GM23338 (cell line): Measurements from ENCODE around the gene PSMB5. TPM values are rescaled to one million over a fixed set of nuclear protein-coding genes. Genes with fewer than 3 reads are reported as not detected.

Experiments
- ATAC-seq: fragments of 200-7000 bp; cut with Tn5 transposase; 3 replicates; pipeline ENCODE4 v1.9.1; 2020
- DNase-seq: peaks from one replicate; pipeline ENCODE4 v3.0.0-alpha.2; 2015; ENCODE audit warnings: low spot score
- H2AFZ ChIP-seq: fragments of 200-600 bp; sonication (generic); 2 replicates; pipeline ENCODE4 v1.8.0; 2016; ENCODE audit warnings: antibody characterized with exemption, mild to moderate bottlenecking, moderate library complexity
- H3F3A ChIP-seq: fragments of 200-600 bp; sonication (generic); replicated peaks from 2 replicates; pipeline ENCODE4 v1.8.0; 2017; ENCODE audit warnings: antibody characterized with exemption, mixed run types, low read depth
- H3K27ac ChIP-seq: fragments of 200-600 bp; sonication (generic); 2 replicates; pipeline ENCODE4 v1.6.1; 2016; ENCODE audit warnings: low read depth
- H3K27me3 ChIP-seq: fragments of 200-600 bp; sonication (generic); 2 replicates; pipeline ENCODE4 v1.8.0; 2016; ENCODE audit warnings: mild to moderate bottlenecking, mixed run types, moderate library complexity; ENCODE audit not compliant: insufficient read depth
- H3K36me3 ChIP-seq: fragments of 200-600 bp; sonication (generic); 2 replicates; pipeline ENCODE4 v1.8.0; 2016; ENCODE audit warnings: mild to moderate bottlenecking; ENCODE audit not compliant: insufficient read depth
- H3K4me1 ChIP-seq: fragments of 200-600 bp; sonication (generic); 2 replicates; pipeline ENCODE4 v1.8.0; 2016; ENCODE audit warnings: mild to moderate bottlenecking, moderate library complexity; ENCODE audit not compliant: insufficient read depth
- H3K4me2 ChIP-seq: fragments of 200-600 bp; sonication (generic); 2 replicates; pipeline ENCODE4 v1.7.1; 2017; ENCODE audit warnings: mixed run types
- H3K4me3 ChIP-seq: fragments of 200-600 bp; sonication (generic); 2 replicates; pipeline ENCODE4 v1.6.1; 2016; ENCODE audit warnings: mixed run types
- H3K79me2 ChIP-seq: fragments of 200-600 bp; sonication (generic); replicated peaks from 2 replicates; pipeline ENCODE4 v1.8.0; 2017; ENCODE audit warnings: mild to moderate bottlenecking; ENCODE audit not compliant: insufficient read depth
- H3K9me2 ChIP-seq: fragments of 200-600 bp; sonication (generic); 2 replicates; pipeline ENCODE4 v1.8.0; 2017; ENCODE audit not compliant: insufficient read depth
- H4K20me1 ChIP-seq: fragments of 200-600 bp; sonication (generic); replicated peaks from 2 replicates; pipeline ENCODE4 v1.8.0; 2017; ENCODE audit warnings: mild to moderate bottlenecking; ENCODE audit not compliant: insufficient read depth
- H3K27ac Mint-ChIP-seq: 2 replicates; pipeline ENCODE4 v1.8.0; 2020; ENCODE audit warnings: inconsistent platforms, mild to moderate bottlenecking, moderate library complexity, mixed read lengths
- H3K27me3 Mint-ChIP-seq: 3 replicates; pipeline ENCODE4 v1.8.0; 2022; ENCODE audit warnings: low read depth, mild to moderate bottlenecking, moderate library complexity, mixed read lengths, inconsistent platforms; ENCODE audit not compliant: insufficient read depth, poor library complexity
- H3K36me3 Mint-ChIP-seq: 3 replicates; pipeline ENCODE4 v1.8.0; 2021; ENCODE audit warnings: low read depth, mild to moderate bottlenecking, inconsistent platforms, moderate library complexity, mixed read lengths
- H3K4me1 Mint-ChIP-seq: 3 replicates; pipeline ENCODE4 v1.8.0; 2020; ENCODE audit warnings: mild to moderate bottlenecking, inconsistent platforms, mixed read lengths
- H3K4me3 Mint-ChIP-seq: 3 replicates; pipeline ENCODE4 v1.8.0; 2021; ENCODE audit warnings: moderate library complexity, mild to moderate bottlenecking, inconsistent platforms, mixed read lengths
- H3K9me3 Mint-ChIP-seq: 3 replicates; pipeline ENCODE4 v1.8.0; 2020; ENCODE audit warnings: moderate library complexity, mild to moderate bottlenecking, inconsistent platforms, mixed read lengths
- EZH2 ChIP-seq: fragments of 200-600 bp; sonication (generic); IDR thresholded peaks from one replicate; pipeline ENCODE4 v1.8.0; 2017; ENCODE audit warnings: antibody characterized with exemption, mild to moderate bottlenecking, low read depth; ENCODE audit not compliant: unreplicated experiment
- JUNB ChIP-seq: IDR thresholded peaks from one replicate; pipeline ENCODE4 v1.6.1; 2016; ENCODE audit warnings: antibody characterized with exemption; ENCODE audit not compliant: unreplicated experiment
- NANOG ChIP-seq: IDR thresholded peaks from 2 replicates; pipeline ENCODE4 v1.6.1; 2016; ENCODE audit warnings: antibody characterized with exemption, borderline replicate concordance
- POLR2AphosphoS5 ChIP-seq: IDR thresholded peaks from 2 replicates; pipeline ENCODE4 v1.6.1; 2016; ENCODE audit warnings: antibody characterized with exemption, low read depth
- STAT1 ChIP-seq: IDR thresholded peaks from one replicate; pipeline ENCODE4 v1.6.1; 2016; ENCODE audit warnings: antibody characterized with exemption; ENCODE audit not compliant: unreplicated experiment
- polyA plus RNA-seq: library from polyadenylated mRNA; unstranded; fragments of >200 nt; fragmentation: Nextera tagmentation; extraction: Ambion mirVana; gene quantifications from 2 replicates; pipeline ENCODE4 v1.2.1, GENCODE V29; 2016
- total RNA-seq: library from RNA; depleted of rRNA; stranded (reverse); fragments of >200 nt; shearing (Covaris generic); gene quantifications from 2 replicates; pipeline ENCODE4 v1.2.3, GENCODE V29; 2014
- TF ChIP-seq, protein P1 (sequence below): fragments of 250-450 bp; sonication (Bioruptor Pico); IDR thresholded peaks from 2 replicates; pipeline ENCODE4 v1.5.0; 2020; ENCODE audit warnings: mild to moderate bottlenecking, moderate library complexity
- TF ChIP-seq, protein P2 (sequence below), 2 experiments: fragments of 200-600 bp in 1 of 2; sonication (generic) in 1 of 2; conservative IDR thresholded peaks; 2 replicates each; pipeline versions ENCODE4 v1.5.1 to v1.6.1; 2016 to 2017; ENCODE audit warnings: antibody characterized with exemption in 2 of 2, low read depth in 2 of 2, mild to moderate bottlenecking in 2 of 2, moderate library complexity in 1 of 2
- TF ChIP-seq, protein P3 (sequence below): IDR thresholded peaks from 2 replicates; pipeline ENCODE4 v1.6.1; 2016; ENCODE audit warnings: antibody characterized with exemption

The PSMB5 gene
- total and polyA plus RNA-seq, 2 experiments from 2014 or later: 265 to 341 TPM

DNA sequence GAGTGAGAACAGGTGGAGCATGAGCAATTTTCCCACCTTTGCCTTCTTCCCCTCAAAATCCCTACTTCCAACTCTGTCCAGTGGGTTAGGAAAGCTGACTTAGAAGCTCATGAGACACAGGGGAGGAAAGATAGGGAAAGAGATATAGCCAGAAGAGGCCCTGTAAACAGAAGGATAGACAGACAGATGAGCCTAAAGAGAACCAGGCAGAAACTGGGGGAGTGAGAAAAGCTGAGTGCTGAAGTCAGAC is 57.3 kb downstream of the PSMB5 start:
- H3K4me1 Mint-ChIP-seq: peaks cover 48% of the 10 kb centered on the region
- no peaks in the 10 kb centered on the region for H3K9me3 Mint-ChIP-seq
- H4K20me1 ChIP-seq: peaks cover 3% of the 10 kb centered on the region
- no peak for DNase-seq
- peak overlapping the region; percentile 68 for H3K4me2 ChIP-seq
- peaks cover 36% of the 10 kb centered on the region for H3K4me1 ChIP-seq
- H3K36me3 Mint-ChIP-seq: peaks cover 67% of the 10 kb centered on the region
- peak overlapping the region; percentile 96 for H3K27ac ChIP-seq
- peaks cover 19% of the 10 kb centered on the region for H3K27me3 ChIP-seq
- peaks cover 42% of the 10 kb centered on the region for H3F3A ChIP-seq
- no peak overlapping the region for H2AFZ ChIP-seq
- peaks cover 25% of the 10 kb centered on the region for H3K27me3 Mint-ChIP-seq
- no peak for ATAC-seq
- no peak for TF ChIP-seq JUNB
- TF ChIP-seq POLR2AphosphoS5: no peak
- no peak for TF ChIP-seq STAT1
- no peak for TF ChIP-seq EZH2
- H3K27ac Mint-ChIP-seq: peak overlapping the region; percentile 92
- peak overlapping the region; percentile 38 for H3K4me3 ChIP-seq
- peaks cover 47% of the 10 kb centered on the region for H3K79me2 ChIP-seq
- no peaks in the 10 kb centered on the region for H3K9me2 ChIP-seq
- H3K4me3 Mint-ChIP-seq: peak overlapping the region; percentile 69
- H3K36me3 ChIP-seq: peaks cover 33% of the 10 kb centered on the region

DNA sequence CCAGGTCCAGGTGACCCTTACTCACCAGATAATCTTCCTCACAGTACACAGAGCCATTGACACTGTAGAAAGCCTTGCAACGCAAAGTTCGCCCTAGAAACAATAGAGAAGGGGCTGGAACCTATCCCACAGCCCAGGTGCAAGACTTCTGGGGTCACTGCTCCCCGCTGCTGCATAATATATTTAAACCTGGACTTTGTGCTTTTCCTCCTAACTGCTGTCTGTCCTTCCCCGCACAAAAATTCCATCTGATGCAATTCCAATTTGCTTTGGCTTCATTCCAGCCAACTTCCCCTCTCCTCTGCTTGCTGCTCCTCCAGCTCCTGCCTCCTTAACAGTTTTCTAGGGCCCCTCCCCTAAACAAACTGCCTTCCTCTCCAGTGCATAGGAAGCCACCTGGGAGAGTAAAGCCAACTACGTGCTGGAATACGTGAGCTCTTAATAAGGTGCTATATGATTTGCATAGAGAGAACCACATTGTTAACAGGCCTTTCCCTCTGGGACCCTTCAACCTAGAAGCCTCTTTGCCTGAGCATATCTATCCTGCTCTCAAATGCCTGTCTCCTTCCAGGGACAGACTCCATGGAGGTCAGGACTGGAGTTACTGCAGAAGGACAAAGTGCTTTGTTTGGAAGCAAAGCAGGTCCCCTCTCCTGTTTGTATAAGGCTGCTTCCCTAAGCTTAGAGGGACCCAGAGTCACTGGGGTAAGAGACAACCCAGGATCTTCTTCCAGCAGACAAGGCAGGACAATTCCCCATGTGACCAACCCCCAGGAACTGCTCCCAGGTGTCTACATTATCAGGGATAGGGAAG is 57.9 kb downstream of the PSMB5 start:
- peaks cover 16% of the 10 kb centered on the region for H3K27me3 ChIP-seq
- peak overlapping the region; percentile 92 for H3K27ac Mint-ChIP-seq
- DNase-seq (peak; percentile 62), ATAC-seq (no peak)
- peak overlapping the region; percentile 96 for H3K27ac ChIP-seq
- peak overlapping the region; percentile 68 for H3K4me2 ChIP-seq
- H3K4me3 ChIP-seq: peak overlapping the region; percentile 38
- peaks cover 72% of the 10 kb centered on the region for H3K36me3 Mint-ChIP-seq
- no peak overlapping the region for H2AFZ ChIP-seq
- no peaks in the 10 kb centered on the region for H3K9me2 ChIP-seq
- peaks cover 36% of the 10 kb centered on the region for H3K4me1 ChIP-seq
- peak overlapping the region; percentile 69; the same call in 2 of the 3 replicates for H3K4me3 Mint-ChIP-seq
- H3K79me2 ChIP-seq: peaks cover 43% of the 10 kb centered on the region
- H3F3A ChIP-seq: peaks cover 42% of the 10 kb centered on the region
- no peaks in the 10 kb centered on the region for H3K9me3 Mint-ChIP-seq
- H3K27me3 Mint-ChIP-seq: peaks cover 22% of the 10 kb centered on the region
- peaks cover 36% of the 10 kb centered on the region for H3K36me3 ChIP-seq
- H3K4me1 Mint-ChIP-seq: peaks cover 48% of the 10 kb centered on the region
- H4K20me1 ChIP-seq: peaks cover 7% of the 10 kb centered on the region
- no peak for TF ChIP-seq EZH2
- TF ChIP-seq, protein P1, sequence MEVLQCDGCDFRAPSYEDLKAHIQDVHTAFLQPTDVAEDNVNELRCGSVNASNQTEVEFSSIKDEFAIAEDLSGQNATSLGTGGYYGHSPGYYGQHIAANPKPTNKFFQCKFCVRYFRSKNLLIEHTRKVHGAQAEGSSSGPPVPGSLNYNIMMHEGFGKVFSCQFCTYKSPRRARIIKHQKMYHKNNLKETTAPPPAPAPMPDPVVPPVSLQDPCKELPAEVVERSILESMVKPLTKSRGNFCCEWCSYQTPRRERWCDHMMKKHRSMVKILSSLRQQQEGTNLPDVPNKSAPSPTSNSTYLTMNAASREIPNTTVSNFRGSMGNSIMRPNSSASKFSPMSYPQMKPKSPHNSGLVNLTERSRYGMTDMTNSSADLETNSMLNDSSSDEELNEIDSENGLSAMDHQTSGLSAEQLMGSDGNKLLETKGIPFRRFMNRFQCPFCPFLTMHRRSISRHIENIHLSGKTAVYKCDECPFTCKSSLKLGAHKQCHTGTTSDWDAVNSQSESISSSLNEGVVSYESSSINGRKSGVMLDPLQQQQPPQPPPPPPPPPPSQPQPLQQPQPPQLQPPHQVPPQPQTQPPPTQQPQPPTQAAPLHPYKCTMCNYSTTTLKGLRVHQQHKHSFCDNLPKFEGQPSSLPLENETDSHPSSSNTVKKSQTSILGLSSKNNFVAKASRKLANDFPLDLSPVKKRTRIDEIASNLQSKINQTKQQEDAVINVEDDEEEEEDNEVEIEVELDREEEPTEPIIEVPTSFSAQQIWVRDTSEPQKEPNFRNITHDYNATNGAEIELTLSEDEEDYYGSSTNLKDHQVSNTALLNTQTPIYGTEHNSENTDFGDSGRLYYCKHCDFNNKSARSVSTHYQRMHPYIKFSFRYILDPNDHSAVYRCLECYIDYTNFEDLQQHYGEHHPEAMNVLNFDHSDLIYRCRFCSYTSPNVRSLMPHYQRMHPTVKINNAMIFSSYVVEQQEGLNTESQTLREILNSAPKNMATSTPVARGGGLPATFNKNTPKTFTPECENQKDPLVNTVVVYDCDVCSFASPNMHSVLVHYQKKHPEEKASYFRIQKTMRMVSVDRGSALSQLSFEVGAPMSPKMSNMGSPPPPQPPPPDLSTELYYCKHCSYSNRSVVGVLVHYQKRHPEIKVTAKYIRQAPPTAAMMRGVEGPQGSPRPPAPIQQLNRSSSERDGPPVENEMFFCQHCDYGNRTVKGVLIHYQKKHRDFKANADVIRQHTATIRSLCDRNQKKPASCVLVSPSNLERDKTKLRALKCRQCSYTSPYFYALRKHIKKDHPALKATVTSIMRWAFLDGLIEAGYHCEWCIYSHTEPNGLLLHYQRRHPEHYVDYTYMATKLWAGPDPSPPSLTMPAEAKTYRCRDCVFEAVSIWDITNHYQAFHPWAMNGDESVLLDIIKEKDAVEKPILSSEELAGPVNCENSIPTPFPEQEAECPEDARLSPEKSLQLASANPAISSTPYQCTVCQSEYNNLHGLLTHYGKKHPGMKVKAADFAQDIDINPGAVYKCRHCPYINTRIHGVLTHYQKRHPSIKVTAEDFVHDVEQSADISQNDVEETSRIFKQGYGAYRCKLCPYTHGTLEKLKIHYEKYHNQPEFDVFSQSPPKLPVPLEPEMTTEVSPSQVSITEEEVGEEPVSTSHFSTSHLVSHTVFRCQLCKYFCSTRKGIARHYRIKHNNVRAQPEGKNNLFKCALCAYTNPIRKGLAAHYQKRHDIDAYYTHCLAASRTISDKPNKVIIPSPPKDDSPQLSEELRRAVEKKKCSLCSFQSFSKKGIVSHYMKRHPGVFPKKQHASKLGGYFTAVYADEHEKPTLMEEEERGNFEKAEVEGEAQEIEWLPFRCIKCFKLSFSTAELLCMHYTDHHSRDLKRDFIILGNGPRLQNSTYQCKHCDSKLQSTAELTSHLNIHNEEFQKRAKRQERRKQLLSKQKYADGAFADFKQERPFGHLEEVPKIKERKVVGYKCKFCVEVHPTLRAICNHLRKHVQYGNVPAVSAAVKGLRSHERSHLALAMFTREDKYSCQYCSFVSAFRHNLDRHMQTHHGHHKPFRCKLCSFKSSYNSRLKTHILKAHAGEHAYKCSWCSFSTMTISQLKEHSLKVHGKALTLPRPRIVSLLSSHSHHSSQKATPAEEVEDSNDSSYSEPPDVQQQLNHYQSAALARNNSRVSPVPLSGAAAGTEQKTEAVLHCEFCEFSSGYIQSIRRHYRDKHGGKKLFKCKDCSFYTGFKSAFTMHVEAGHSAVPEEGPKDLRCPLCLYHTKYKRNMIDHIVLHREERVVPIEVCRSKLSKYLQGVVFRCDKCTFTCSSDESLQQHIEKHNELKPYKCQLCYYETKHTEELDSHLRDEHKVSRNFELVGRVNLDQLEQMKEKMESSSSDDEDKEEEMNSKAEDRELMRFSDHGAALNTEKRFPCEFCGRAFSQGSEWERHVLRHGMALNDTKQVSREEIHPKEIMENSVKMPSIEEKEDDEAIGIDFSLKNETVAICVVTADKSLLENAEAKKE (CRISPR knock-in tag): no peak
- TF ChIP-seq, protein P2, sequence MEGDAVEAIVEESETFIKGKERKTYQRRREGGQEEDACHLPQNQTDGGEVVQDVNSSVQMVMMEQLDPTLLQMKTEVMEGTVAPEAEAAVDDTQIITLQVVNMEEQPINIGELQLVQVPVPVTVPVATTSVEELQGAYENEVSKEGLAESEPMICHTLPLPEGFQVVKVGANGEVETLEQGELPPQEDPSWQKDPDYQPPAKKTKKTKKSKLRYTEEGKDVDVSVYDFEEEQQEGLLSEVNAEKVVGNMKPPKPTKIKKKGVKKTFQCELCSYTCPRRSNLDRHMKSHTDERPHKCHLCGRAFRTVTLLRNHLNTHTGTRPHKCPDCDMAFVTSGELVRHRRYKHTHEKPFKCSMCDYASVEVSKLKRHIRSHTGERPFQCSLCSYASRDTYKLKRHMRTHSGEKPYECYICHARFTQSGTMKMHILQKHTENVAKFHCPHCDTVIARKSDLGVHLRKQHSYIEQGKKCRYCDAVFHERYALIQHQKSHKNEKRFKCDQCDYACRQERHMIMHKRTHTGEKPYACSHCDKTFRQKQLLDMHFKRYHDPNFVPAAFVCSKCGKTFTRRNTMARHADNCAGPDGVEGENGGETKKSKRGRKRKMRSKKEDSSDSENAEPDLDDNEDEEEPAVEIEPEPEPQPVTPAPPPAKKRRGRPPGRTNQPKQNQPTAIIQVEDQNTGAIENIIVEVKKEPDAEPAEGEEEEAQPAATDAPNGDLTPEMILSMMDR (conservative IDR thresholded peaks at IDR 0.05; ENCODE audit: low read depth in 2 of 2): no peak
- TF ChIP-seq, protein P3, sequence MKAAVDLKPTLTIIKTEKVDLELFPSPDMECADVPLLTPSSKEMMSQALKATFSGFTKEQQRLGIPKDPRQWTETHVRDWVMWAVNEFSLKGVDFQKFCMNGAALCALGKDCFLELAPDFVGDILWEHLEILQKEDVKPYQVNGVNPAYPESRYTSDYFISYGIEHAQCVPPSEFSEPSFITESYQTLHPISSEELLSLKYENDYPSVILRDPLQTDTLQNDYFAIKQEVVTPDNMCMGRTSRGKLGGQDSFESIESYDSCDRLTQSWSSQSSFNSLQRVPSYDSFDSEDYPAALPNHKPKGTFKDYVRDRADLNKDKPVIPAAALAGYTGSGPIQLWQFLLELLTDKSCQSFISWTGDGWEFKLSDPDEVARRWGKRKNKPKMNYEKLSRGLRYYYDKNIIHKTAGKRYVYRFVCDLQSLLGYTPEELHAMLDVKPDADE: no peak
- TF ChIP-seq NANOG: no peak
- TF ChIP-seq POLR2AphosphoS5: no peak
- no peak for TF ChIP-seq JUNB
